CD4-positive, alpha-beta T cell treated with Interleukin-21 for 1 hour (primary cell): ENCODE measurements around the gene FOXK2.

Experiments
- DNase-seq: peaks from one replicate; pipeline ENCODE4 v3.0.0-alpha.2; 2020

Gene FOXK2

DNA sequence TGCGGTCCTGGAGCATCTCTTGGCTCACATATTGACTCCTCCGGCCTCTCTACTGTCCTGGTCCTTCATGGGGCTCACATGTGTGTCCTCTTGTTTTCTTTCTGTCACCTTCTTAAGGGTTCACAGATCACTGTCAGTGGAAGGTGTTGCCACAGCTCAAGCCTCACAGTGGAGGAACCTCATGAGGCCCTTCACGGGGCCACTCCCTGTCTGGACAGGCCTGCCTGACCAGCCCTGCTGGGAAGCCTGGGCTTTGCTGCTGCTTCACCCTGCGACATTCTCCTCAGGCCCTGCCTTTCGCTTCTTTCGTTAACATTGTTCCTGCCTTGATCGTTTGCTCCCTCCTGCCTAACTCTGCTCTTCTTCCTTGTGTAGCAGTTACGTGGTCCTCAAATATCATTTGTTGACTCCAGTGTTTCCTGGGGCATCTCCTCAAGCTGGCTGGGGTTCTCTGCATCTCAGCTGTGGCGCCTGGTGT, 72.8 kb downstream of the FOXK2 start:
- DNase-seq, result no peak

DNA sequence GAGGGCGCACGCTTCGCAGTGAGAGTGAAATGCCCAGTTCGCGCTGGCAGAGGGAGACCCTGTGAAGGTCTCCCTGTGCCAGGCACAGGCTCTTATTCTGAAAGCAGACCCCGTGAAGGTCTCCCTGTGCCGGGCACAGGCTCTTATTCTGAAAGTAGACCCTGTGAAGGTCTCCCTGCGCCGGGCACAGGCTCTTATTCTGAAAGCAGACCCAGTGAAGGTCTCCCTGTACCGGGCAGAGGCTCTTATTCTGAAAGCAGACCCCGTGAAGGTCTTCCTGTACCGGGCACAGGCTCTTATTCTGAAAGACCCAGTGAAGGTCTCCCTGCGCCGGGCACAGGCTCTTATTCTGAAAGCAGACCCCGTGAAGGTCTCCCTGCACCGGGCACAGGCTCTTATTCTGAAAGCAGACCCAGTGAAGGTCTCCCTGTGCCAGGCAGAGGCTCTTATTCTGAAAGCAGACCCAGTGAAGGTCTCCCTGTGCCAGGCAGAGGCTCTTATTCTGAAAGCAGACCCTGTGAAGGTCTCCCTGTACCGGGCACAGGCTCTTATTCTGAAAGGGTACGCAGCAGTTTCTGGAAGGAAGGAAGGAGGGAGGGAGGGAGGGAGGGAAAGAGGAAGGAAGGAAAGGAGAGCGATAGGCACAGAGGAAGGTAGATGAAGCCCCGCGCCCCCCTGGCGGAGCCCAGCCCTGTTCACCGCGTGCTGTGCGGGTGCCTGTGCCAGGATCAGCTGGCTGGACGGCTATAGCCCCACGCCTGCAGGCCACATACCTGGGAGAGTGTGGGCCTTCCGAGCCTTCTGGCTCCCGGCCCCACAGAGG, 73.4 kb downstream of the FOXK2 start:
- DNase-seq, result peak; percentile 87

DNA sequence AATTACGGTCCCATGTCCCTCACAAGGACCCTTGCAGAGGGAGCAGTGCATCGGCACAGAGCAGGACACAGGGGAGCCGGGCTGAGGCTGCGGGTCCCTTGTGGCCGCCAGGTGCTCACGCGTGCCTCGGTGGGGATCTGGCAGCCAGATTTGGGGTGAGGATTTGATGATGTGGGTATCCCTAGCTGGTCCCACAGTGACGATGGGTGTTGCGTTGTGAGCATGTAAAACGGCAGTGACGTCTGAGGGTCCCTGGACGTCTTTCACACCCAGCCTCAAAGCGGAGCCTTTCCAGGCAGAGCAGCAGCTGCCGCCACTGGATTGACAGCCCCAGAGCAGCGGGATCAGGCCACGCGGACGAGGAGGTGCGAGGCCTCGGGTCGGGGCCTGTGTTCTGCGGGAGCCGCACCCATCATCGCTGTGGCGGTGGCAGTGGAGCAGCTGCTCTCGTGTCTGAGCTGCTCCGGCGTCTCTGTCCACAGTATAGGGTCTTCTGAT, 74.1 kb downstream of the FOXK2 start:
- no peak for DNase-seq

DNA sequence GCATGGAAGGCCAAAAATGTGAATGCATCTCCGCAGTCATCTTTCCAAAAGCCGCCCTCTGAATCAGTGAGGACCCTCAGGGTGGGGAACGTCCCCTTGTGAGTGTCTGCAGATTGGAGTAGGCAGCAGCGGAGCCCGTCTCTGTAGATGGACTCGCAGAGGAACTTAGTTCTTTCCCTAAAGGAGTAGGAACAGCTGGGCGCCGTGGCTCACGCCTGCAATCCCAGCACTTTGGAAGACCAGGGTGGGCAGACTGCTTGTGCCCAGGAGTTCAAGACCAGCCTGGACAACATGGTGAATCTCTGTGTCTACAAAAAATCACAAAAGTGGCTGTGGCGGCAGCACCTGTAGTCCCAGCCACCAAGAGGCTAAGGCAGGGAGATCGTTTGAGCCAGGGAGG, 75.0 kb downstream of the FOXK2 start:
- DNase-seq, result no peak

DNA sequence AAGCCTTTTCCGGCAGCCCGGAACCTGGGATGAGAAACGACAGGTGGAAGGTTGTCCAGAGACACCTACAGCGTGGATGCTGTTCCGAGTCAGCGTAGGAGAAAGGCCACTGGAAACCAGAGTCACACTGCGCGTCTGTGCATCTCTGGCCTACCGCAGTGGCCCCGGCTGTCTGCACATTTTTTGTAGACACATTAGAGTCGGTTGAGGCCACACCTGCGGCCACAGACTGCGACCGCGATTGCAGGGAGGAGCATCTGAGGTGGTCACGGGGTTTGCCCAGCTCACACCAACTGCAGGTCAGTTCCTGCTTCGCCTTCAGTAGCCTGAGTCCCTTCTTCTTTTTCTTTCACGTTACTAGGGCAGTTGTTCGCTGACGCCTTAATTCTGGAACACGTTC, 76.4 kb downstream of the FOXK2 start:
- no peak for DNase-seq

DNA sequence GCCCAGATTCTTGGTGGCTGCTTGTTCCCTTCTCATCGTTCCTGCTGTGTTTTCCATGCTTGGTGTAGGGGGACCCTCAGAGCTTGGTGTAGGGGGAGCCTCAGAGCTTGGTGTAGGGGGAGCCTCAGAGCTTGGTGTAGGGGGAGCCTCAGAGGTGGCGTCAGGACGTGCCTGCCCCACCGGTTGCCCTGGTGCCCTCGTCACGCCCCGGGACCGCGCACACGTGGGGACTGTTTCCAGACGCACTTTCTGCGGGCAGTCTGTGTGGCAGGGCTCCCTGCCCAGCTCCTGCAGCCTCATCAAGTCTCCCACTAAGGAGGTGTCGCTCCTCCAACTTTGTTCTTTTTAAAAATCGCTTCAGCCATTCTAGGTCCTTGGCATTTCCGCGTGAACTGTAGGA, 76.8 kb downstream of the FOXK2 start:
- no peak for DNase-seq

DNA sequence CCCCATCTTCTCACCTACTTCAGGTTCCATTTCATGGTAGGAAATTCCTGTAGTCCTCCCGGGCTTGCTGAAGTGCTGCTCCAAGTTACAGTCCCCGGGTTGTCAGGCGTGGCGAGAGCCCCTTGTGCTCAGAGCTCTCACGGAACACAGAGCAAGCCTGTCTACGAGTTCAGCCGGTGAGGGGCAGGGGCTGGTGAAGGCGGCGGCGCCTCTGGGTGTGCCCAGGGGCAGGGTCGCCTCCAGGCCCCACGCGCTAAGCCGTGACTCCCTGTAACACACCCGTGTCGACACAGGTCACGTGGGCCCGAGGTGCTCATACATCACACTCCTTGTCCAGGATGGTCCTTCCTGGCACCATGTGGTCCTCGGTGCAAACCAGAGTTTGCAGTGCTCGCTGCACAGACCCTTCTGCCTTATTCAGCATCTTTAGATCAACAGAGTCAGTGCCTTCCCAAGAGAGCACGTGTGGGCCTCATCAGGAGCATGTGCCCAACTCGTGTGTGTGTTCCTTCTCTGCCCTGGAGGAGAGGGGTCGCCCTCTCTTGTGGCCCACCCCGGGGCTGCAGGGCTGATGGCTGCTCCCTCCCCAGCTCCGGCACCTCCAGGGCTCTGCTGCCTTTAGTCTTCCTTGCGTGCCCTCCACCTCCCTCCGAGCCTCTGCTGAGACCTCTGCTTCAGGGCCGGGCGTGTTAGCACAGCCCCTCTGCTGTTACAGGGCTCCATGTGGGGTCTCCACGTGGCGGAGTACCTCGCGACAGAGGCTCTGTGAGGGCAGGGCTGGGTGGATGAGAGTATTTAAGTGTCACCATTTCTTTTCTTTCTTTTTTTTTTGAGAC, 77.5 kb downstream of the FOXK2 start:
- DNase-seq, result no peak

DNA sequence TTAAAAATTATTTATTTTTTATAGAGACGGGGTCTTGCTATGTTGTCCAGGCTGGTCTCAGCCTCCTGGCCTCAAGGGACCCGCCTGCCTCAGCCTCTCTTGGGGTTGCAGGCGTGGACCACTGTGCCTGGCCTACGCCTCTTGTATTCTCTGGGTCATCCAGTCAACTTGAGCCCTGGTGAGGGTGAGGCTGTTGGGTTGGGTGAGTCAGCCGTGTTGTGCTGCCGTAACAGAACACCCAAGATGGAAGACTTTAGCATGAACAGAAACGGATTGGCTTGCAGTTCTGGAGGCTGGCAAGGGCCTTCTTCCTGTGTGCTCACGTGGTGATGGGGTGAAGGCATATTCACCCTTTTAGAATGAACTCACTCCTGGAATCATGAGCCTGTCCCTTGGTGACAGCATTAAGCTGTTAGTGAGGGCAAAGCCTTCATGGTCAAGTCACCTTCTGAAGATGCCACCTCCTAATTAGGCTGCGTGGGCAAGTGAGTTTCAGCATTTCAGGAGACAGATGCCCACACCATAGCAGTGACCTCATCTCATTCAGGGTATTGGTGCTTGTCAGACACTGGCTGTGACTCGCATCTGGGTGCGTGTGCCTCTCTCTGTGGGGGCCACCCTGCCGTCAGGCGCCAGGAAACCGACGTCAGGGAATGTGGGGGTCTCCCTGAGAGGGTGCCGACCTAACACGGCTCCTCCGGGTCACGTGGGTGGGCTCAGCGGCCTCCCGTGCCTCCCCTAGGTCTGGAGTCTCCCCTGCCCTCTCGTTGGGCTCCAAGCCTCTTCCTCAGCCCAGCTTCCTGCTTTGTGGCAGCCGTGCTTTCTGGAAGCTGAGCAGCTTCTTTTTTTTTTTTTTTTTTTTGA, 79.0 kb downstream of the FOXK2 start:
- no peak for DNase-seq

DNA sequence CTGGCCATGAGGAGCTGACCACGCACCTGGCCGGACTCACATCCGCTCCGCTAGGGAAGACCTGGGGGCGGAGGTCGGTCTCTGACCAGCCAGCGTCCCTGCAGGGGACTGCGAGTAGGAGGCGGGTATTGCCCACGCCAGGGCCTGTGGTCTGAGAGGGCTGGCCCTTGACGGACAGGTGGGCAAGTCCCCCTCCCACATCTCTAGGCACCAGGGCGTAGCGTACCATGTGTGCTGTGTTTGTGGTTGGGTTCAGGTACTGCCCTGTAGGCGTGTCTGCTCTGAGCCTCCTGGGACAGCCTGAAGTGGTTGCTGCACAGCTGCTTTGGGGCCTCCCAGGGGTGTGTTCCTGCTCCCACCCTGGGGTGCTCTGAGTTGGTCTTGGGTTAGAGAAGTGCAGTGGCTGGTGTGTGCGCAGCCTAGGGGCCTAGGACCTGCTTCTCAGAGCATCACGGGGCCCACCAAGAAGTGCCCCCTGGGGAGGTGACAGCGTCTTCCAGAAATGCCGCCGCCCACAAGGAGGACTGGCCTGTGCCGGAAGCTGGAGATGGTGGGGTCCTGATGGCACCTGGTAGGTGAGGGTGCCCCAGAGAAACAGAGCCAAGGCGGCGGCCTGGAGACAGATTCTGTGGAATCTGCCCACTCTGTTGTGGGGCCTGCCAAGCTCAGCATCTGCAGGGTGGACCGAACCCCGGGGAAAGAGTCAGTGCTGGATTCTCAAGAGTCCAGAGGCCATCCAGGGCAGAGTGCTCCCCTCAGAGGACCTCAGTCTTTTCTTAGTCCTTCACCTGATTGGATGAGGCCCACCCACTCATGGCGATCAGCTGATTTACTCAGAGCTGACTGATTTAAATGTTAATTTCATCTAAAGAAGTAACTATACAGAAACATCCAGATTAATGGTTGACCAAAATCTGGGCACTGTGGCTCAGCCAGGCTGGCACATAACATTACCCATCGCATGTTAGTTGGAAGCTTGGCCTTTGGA, 80.4 kb downstream of the FOXK2 start:
- no peak for DNase-seq

DNA sequence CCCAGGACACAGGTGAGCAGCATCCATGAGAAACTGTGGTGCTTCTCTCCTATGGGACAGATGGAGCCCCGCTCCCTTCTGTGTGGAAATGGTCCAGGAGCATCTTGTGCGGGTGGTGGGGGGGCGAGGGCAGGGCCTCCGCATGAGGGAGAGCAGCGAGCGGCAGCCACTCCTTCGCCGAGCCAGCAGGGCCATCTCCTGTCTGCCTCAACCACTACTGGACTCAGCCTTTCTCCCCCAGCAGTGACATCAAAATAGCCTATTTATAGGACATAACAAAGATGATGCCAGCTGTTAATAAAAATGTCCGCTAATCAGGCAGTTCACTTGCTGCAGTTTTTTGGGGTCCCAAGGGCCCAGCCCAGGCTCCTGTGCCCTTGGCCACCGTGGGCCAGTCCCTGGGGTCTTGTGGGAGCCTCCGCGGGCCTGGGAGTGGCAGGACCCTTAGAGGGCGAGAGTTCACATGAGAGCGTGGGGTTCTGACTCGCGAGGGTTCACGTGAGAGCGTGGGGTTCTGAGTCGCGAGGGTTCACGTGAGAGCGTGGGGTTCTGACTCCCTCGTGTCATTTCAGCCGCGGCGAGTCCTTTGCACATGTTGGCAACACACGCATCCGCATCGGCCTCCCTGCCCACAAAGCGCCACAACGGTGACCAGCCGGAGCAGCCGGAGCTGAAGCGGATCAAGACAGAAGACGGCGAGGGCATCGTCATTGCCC, 81.4 kb downstream of the FOXK2 start:
- DNase-seq, result no peak

DNA sequence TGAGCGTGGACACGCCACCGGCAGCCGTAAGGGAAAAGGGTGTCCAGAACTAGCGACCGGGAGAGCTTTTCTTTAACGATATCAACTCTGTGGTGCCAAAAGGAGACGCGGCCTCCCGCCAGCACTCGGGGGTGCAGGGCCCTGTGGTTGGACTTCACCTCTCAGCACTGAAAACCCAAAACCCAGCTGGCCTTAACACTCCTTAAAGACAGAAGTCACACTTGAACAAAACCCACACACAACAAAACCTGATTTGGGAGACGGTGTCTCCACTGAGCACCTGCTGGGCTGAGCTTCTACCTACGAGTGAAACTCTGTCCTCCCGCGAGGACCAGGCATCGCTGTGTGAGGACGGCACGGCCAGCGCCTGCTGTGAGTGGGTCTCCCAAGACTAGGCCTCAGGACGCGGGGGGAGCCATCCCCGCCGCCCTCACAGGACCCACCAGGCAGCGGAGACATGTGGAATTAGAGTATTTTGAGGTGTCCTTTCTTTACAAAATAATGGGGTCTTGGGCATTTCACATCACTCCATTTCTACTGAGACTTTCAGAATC, 82.0 kb downstream of the FOXK2 start:
- no peak for DNase-seq

DNA sequence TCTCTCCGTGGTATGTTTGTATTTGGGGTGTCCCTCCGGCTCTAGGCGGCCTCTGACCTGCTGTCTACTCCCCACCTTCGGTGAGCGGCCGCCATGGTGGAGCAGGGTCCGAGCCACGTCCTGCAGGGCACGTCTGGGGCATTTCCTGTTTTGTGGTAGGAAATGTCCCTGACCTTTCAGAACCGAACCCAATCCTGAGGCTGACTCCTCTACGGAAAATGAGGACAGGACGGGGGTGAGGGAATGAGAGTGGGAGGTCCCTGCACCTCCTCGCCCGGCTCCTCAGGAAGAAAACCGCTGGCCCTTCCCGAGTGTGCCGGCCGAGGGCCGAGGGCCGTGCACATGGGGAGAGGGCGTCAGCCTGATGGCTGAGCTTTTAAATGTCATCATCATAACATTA, 83.0 kb downstream of the FOXK2 start:
- DNase-seq, result no peak

DNA sequence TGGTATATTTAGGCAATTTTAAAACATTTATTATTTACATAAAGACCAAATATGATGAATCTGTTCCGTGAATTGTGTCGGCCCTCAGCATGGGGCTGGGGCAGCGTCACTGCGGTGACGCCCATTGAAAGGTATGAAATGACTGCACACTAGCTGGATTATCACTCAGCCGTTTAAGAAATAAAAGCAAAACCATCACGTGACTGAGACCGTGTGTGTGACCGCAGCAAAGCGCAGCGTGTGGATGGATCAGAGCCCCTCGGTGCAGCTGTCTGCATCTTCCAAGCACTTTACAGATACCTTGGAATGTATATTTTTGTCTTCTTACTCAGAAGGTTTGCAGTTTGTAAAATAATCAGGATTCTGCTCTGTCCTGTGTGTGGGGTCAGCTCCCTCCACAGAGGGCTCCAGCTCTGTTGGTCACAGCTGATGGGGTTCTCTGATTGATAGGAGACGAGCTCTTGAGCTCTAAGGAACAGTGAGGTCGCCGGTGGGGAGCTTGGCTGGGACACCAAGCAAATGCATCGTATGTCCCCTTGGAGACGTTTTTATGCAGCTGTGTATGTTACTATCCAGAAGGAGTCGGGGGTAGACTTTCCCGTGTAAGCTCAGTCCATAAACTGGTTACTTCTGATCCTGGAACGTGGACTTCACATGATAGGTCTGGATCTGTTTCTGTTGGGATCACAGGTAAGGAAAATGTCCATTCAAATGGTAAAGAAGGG, 83.6 kb downstream of the FOXK2 start:
- DNase-seq, result no peak

DNA sequence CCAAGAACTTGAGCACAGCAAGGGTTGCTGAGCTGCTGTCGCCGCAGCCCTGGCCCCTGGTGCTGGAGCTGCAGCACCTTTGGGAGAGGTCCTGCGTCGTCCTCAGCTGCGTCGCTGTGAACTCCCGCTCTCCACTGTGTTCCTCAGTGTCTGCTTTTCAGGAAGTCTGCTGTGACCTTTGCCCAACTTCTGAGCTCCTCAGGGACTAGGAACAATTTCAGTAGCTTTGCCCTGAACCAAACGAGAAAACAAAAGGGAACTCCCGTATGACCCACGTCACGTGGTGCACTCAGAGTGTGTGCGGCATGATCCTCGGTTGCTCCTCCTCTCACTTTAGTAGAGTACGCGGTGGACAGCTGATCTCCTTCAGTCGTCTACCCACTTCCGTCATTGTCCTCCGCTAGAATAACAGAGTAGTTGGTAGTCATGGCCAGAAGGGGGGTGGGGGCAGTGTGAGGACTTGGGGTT, 84.5 kb downstream of the FOXK2 start:
- DNase-seq, result peak; percentile 25

DNA sequence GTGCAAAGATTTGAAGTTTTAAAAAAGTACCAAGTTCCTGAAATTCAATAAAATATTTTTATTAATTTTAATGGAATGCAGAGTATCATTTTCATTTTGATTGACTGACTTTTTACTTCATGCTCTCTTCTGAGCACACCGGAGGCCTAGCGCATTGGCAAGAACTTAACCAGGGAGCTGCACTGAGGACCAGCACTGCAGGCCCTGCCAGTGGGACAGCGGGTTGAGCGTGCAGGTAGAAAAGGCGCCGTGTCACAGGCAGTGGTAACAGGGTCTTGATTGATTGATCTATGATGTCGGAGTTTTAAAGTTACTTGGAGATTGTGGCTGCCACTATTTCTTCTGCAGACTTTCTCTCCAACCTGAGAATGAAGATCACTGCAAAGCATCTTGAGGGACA, 85.0 kb downstream of the FOXK2 start:
- DNase-seq, result no peak

DNA sequence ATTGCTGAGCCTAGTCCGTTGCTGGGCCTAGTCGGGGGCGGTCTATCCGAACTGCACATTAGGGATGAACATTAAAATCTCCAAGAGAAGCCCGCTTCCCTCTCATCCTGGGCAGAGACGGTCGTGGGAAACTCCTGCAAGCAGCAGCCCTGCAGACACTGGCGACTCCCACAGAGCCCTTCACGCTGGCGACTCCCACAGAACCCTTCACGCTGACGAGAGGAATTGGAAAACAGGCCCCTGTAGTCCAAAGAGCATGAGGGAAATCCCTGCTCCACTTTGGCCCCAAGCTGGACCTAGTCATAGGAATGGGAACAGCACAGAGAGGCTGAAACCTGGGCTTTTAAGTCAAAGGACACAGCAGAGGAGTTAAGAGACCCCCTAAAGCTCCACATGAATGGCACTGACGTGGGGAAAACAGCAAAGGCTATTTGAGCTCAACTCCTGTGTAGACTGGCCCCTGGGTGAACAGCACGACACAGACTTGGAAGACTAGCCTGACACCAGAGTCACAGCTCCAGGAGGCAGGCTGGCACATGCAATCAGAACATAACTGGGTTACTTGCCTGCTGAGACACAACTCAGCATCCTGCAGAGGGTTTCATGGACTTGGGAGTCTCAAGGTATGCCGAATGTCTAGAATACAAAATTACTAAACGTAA, 86.5 kb downstream of the FOXK2 start:
- no peak for DNase-seq

DNA sequence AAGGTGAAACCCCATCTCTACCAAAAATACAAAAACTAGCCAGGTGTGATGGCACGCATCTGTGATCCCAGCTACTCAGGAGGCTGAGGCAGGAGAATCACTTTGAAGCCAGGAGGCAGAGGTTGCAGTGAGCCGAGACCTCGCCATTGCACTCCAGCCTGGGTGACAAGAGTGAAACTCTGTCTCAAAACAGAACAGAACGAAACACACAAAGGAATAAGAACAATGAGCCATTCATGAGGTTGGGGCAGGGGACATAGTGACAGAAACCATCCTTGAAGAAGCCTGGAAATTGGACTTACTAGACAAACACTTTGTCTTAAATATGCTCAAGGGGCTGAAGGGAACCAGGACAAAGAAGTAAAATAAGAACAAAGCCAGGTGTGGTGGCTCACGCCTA, 89.3 kb downstream of the FOXK2 start:
- no peak for DNase-seq

DNA sequence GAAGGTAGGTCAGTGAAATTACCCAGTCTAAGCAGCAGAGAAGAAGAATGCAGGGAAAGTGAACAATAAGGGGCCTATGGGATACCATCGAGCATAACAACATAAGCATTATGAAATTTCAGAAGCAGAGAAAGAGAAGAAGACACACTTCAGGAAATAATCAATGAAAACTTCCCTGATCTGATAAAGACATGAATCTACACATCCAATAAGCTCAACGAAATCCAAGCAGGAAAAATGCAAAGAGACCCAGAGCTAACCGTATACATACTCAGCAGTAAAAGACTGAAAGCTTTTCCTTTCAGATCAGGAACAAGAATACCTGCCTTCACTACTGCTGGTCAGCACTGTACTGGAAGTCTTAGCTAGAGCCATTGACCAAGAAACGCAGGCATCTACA, 90.1 kb downstream of the FOXK2 start:
- no peak for DNase-seq
